Ascending aorta (tissue), 2 donors: ENCODE data around the gene ASPSCR1. TPM values are rescaled to one million over a fixed set of nuclear protein-coding genes. Genes with fewer than 3 reads are reported as not detected.

ENCODE experiments used
- DNase-seq, 2 donors: peaks; one replicate each; pipeline ENCODE4 v3.0.0-alpha.2; 2019; ENCODE audit warnings: low spot score in 2 of 2
- H3K27ac ChIP-seq, 2 donors: fragments of 200-600 bp; sonication (generic); one replicate each; pipeline ENCODE4 v1.5.1; 2016 to 2017; ENCODE audit warnings: mild to moderate bottlenecking in 1 of 2
- H3K27me3 ChIP-seq: fragments of 200-600 bp; sonication (generic); one replicate; pipeline ENCODE4 v1.5.1; 2017
- H3K36me3 ChIP-seq, 2 donors: fragments of 200-600 bp; sonication (generic); one replicate each; pipeline ENCODE4 v1.5.1; 2016
- H3K4me1 ChIP-seq, 2 donors: fragments of 200-600 bp; sonication (generic); one replicate each; pipeline ENCODE4 v1.5.1; 2016 to 2017; ENCODE audit warnings: mild to moderate bottlenecking in 1 of 2
- H3K4me3 ChIP-seq, 2 donors: fragments of 200-600 bp; sonication (generic); one replicate each; pipeline ENCODE4 v1.5.1; 2016 to 2017; ENCODE audit warnings: mild to moderate bottlenecking in 1 of 2
- H3K9me3 ChIP-seq, 2 donors: fragments of 200-600 bp; sonication (generic); one replicate each; pipeline ENCODE4 v1.5.1; 2016
- intact Hi-C: fragments of 100-400 bp; cut with DNase I; formaldehyde crosslinking; loops from one replicate; pipeline ENCODE4 v1.15.1; 2023
- total RNA-seq: library from RNA; depleted of rRNA; stranded (reverse); fragments of >200 nt; gene quantifications from one replicate; pipeline ENCODE4 v1.1.0, GENCODE V29; 2016
- TF ChIP-seq, protein P1 (sequence below), 3 experiments: fragments of 200-600 bp in 2 of 3; fragments of 450-650 bp in 1 of 3; sonication (generic) in 2 of 3; IDR thresholded peaks; one replicate each; pipeline ENCODE4 v1.5.1; 2016 to 2019; ENCODE audit warnings: antibody characterized with exemption in 3 of 3, mild to moderate bottlenecking in 1 of 3, moderate library complexity in 1 of 3

The ASPSCR1 gene
- total RNA-seq, 1 donor from 2014 or later: 45.1 TPM

DNA sequence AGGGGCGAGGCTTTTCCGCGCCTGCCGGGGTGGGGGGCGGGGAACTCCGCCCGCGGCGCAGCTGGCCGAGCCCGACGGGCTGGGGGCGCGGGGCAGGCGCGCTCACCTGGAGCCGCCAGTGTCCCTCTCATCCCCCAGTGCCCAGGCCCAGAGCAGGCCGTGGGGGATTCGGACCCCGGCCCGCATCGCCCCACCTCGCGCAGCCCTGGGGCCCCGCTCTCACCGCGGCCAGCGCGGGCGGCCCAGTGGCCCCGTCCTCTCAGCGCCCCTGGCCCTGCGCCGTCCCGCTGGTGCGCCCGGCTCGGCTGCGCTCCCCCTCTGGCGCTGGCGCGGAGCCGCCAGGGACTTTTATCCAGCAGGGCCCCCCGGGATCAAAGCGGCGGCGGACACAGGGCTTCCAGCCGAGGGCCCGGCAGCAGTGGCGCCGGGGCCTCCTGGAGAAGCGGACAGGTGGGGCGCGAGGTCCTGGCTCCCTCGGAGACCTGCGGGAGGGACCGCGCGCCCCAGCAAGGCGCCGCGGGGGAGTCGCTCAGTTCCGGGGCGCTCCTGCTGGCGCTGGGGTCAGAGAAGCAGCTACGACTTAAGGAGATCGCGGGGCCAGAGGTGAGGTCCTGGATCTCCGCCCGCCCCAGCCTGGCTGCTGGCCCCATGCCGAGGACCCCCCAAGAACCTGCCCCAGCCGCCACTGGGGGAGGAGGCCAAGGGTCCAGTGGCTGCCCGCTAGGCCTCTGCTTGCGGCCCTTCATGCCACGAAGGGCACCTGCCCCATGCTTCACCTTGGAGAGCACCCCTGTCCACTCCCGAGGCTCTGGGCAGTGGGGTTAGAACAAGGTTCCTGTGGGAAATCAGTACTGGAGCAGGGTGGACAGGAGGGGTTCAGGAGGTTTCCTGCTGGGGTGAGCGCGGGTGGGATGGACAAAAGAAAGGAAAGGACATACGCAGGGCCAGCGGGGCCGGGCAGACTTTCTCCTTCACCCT, 15.6 kb upstream of the ASPSCR1 start:
- DNase-seq: no peak
- Histone ChIP-seq H3K27ac (no peak overlapping the region), H3K27me3 (peaks cover 29% of the 10 kb centered on the region), H3K4me3 (no peak overlapping the region), H3K4me1 (peaks cover 10 to 11% of the 10 kb centered on the region in 2 donors), H3K36me3 (no peaks in the 10 kb centered on the region), H3K9me3 (no peaks in the 10 kb centered on the region)
- TF ChIP-seq, protein P1, sequence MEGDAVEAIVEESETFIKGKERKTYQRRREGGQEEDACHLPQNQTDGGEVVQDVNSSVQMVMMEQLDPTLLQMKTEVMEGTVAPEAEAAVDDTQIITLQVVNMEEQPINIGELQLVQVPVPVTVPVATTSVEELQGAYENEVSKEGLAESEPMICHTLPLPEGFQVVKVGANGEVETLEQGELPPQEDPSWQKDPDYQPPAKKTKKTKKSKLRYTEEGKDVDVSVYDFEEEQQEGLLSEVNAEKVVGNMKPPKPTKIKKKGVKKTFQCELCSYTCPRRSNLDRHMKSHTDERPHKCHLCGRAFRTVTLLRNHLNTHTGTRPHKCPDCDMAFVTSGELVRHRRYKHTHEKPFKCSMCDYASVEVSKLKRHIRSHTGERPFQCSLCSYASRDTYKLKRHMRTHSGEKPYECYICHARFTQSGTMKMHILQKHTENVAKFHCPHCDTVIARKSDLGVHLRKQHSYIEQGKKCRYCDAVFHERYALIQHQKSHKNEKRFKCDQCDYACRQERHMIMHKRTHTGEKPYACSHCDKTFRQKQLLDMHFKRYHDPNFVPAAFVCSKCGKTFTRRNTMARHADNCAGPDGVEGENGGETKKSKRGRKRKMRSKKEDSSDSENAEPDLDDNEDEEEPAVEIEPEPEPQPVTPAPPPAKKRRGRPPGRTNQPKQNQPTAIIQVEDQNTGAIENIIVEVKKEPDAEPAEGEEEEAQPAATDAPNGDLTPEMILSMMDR (IDR thresholded peaks at IDR 0.05): no peak
- intact Hi-C loops: no loop called here

DNA sequence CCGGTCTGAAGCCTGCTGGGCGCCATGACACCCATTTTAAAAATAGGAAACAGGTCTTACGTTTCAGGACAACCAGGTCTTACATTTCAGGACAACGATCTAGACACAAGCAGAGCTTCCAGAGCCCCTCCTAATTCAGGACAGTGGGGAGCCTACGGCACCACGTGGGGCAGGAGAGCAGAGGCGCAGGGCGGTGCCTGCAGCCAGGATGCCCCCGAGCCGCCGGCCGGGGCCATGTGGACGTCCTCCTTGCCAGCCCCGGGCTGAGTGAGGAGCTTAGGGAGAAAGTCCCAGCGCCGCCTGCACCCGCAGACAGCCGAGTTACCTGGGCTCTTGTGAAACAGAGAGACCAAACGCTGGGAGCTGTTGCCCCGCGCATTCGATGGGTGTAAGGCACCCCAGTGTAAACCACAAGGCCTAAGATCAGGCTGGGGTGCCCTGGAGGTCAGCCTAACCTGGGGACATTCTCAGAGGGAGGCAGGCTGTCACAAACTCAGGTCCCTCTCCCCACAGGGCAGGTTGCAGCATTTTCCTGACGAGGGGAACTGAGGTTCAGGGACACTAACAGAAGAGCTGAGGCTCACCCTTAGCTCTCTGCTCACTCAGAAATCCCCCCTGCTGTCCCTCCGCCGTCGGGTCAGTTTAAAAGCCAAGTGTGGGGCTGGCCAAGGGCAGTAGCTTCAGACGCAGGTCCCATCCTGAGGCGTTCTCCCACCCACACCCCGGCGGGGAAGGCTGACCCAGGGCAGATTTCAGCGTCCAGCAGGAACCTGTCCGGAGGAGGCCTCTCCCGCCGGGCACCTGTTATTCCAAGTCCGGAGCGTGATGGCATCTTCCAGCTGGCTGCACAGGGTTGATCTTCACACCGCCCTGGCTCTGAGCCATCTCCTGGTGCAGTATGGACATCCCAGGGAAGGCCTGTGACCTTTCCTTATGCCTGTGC, 14.7 kb upstream of the ASPSCR1 start:
- no peak for DNase-seq
- H3K27me3 ChIP-seq: peaks cover 29% of the 10 kb centered on the region
- TF ChIP-seq, protein P1 (IDR thresholded peaks at IDR 0.05): no peak
- peaks cover 11 to 12% of the 10 kb centered on the region in 2 donors for H3K4me1 ChIP-seq
- no peaks in the 10 kb centered on the region for H3K9me3 ChIP-seq
- no peak overlapping the region for H3K27ac ChIP-seq
- no peak overlapping the region for H3K4me3 ChIP-seq
- H3K36me3 ChIP-seq: no peaks in the 10 kb centered on the region
- intact Hi-C loops: no loop called here

DNA sequence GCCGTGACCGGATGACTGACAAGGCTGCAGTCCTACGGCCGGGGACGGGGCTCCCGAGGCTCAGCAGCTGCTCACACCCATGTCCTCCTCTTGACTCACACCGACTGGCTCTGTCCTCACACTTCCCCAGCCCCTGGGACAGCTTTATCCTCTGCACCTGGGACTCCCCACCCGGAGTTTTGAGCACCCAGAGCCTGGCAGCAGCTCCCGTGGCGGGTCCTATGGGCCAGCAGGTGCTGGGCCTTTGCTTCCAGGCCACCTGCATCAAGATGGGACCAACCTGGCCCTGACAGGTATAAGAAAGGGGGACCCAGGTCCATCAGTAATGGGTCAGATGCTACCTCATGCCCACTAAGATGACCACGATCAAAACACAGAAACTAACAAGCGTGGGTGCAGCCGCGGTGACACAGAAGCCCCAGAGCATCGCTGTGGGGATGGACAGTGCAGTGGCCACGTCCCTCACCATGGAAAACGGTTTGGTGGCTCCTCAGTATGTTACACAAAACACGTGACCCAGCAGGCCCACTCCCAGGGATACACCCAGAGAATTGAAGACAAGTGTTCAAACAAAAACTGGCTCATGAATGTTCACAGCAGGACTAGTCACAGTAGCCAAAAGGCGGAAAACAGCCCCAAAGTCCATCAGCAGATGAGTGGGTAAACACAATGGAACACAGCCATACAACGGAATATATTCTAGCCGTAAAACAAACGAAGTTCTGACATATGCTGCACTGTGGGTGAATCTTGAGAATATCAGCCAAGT, 13.2 kb upstream of the ASPSCR1 start:
- no peak for DNase-seq
- Histone ChIP-seq H3K27me3 (peaks cover 21% of the 10 kb centered on the region), H3K4me3 (no peak overlapping the region), H3K9me3 (no peaks in the 10 kb centered on the region), H3K27ac (no peak overlapping the region), H3K4me1 (peaks cover 16 to 17% of the 10 kb centered on the region in 2 donors), H3K36me3 (no peaks in the 10 kb centered on the region)
- TF ChIP-seq, protein P1 (IDR thresholded peaks at IDR 0.05): no peak
- intact Hi-C loops: no loop called here

DNA sequence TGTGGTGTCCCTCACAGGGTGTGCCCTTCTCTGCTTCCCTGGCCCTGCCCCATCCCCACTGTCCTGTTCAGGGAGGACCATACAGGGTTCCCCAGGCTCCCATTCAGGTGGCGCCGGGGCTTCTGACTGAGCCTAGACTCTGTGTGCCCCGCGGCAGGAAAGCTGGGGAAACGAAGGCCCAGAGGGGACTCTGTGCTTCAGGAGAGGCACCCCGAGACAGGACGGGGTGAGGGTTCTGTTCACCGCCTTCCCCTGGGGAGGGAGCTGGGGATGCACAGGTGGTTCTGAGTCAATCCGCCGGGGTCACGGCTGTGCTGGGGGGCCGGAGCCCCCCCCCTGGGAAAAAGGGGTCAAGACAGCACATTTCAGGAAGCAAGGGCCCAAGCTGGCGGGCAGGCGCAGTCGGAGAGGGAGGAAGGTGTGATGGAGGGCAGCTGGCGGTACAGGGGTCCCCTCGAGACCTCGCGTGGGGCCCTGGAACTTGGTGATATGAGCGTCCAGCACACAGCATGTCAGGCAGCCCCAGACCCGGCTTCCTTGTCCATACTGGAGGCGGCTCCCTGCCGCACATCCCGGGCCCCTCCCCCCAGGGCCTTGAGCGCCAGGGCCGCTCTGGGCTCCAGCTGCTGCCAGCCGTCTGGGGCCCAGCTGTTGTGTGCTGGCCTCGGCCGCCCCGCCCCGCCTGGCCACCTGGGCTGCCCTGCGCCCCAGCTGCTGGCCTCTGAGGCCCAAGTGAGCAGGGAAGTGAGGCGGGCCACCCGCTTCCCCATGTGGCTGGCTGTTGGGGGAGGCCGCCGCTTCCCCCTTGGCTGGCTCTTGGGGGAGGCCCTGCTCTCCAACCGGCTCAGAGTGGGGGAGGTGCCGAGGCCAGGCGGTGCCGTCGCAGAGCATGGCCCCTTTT, 10.8 kb upstream of the ASPSCR1 start:
- Histone ChIP-seq H3K4me3 (no peak overlapping the region), H3K27ac (no peak overlapping the region), H3K4me1 (peaks cover 8% of the 10 kb centered on the region in 2 donors), H3K27me3 (peaks cover 6% of the 10 kb centered on the region), H3K9me3 (no peaks in the 10 kb centered on the region), H3K36me3 (no peaks in the 10 kb centered on the region)
- intact Hi-C loops: no loop called here
- no peak for DNase-seq
- TF ChIP-seq, protein P1 (IDR thresholded peaks at IDR 0.05): no peak
